GM18870 (cell line): ENCODE measurements around the gene THAP3.

Source experiments
- ATAC-seq: cut with Tn5 transposase; IDR thresholded peaks from one replicate; pipeline ENCODE4 v1.9.1; 2021; ENCODE audit warnings: moderate library complexity; ENCODE audit not compliant: unreplicated experiment

Gene THAP3

GRCh38 chr1:6666696-6667095 is 42.0 kb downstream of the THAP3 start:
- no peak for ATAC-seq

DNA sequence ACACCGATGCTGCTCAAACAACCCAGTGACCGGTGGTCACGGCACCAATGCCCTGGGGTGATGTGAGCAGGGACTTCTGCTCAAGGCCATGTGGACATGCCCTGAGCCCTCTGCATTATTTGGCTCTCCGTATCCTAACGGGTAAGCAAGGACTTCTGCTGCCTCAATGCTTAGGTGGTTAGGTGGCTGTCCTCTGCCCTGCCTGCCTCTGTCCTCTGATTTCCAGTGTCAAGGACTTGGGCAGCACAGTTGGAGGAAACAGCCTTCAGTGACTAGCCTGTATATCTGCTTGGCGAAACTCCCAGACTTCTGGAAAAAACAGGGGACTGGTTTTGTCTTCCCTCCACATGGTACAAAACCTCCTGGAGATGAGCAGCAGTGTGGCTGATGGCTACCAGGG is 42.5 kb downstream of the THAP3 start:
- no peak for ATAC-seq

GRCh38 chr1:6668503-6668902 is 43.8 kb downstream of the THAP3 start:
- no peak for ATAC-seq

DNA sequence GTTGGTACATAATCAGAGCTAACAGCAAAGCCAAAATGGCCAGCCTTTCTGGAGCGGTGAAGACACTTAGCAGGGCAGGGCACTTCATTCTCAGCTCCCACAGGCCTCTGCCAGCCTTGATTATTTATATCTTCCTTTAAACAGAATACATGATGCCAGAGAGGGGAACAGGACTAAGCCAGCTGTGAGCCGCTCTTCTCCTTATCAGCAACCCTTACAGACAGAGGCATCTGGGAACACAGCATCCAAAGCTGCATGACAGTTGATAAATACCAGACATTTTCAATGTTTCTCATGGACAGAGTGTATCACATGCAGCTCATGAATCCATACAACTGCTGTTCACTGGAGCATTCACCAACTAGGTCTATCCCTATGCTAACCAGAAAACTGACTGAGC is 47.9 kb downstream of the THAP3 start:
- no peak for ATAC-seq

DNA sequence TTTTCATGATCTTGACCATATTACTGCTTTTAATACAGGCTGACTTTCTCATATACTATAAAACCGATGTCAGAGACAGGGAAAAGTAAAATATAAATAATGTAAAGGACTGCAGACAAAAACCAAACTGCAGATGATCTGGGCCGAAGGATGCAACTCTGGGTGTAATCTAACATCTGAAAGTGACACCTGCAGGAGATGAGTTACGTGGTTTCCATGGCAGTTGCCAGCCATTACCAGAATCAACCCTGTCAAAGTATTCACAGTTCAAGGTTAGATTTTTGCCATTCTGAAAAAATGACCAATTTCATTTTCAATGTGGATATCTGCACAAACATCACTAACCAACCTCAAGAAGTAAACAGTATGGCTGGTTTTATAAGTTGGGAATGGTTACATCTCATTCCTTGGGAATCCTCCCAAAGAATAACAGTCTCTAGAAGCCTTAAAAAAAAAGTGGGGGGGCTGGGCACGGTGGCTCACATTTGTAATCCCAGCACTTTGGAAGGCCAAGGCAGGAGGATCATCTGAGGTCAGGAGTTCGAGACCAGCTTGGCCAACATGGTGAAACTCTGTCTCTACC is 49.2 kb downstream of the THAP3 start:
- no peak for ATAC-seq

DNA sequence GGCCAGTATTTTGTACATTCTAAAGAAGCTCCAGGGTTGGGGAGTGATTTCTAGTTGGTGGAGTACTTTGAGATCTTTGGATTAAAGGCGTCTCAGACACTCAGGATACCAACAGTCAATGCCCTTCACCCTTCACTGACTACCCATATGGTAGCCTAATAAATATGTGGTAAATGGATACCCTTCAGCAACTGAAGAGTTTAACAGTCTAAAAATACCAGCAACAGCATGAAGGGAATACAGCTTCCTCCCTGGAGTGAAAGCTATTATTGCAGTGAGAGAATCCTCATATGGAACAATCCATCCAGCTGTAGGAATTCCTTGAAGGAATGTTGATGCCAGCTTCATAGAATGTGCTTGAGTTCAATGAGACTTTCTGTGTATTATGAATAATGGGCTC is 50.1 kb downstream of the THAP3 start:
- ATAC-seq = no peak

DNA sequence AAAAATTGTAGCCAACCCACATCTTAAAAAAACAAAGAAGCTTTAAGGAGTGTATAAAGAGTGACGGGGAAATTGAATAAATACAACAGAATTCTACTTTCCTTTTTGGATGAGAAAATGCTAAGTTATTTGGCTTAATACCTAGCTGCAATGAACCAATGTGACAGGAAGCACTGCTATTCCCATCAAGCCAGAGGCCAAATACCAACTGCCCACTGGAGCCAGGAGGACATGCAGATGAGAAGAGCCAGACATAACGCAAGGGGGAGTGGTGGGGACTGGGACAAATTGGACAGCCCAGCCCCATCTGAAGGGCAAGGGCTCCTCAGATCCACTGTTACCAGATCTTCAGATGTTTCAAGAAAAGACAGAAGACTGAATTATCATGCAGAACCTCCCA is 51.3 kb downstream of the THAP3 start:
- ATAC-seq = no peak
